ENCODE data around the gene NT5C1A. TPM values are rescaled to one million over a fixed set of nuclear protein-coding genes. Genes with fewer than 3 reads are reported as not detected.
A peak's percentile ranks its signal among the peaks of the same experiment; 100 is the strongest.

The NT5C1A gene
- total RNA-seq, 2 experiments from 2014 or later = not detected

DNA sequence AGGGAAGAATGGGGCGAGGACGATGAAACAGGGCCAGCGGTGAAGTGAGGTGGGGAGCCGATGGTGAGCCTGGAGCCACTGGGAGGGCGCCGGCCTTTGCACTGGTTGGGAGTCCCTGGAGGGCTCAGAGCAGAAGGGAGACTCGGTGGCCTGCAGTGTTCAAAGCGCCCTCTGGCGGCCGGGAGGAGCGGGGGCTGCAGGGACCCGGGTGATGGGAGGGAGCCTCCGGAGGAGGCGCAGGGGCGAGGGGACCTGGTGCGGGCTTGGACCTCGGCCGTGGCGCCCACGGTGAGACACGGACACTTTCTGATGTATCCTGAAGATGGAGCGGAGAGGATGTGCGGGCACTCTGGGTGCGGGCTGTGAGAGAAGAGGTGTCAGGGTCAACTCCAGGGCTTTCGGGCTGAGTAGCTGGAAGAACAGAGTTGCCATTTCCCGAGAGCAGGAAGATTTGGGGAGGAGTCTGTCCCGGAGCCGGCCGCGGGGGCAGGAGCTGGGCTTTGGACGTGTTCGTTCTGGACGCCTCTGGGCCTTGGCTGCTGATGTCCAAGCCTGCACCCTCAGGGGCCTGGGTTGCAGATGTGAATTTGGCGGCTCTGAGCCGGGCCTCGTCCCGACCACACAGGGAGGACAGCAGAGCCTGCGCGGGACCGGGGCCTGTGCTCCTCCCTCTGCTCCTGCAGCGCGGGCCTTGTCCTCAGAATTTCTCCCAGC is 62.1 kb downstream of the NT5C1A start:
- BruUV-seq (replicated peaks) = no TSS peak

More for the DNA sequence above, 62.1 kb downstream of the NT5C1A start:
- Histone ChIP-seq H3K36me3 (ENCODE audit: insufficient read depth, low read length) (no peaks in the 10 kb centered on the region), H3K9me2 (ENCODE audit: insufficient read depth, low read length) (no peaks in the 10 kb centered on the region), H3K4me2 (ENCODE audit: low read length) (no peak overlapping the region), H3K4me3 (ENCODE audit: low read depth, low read length, poor library complexity, severe bottlenecking) (no peak overlapping the region), H4K20me1 (ENCODE audit: insufficient read depth, low read length) (no peaks in the 10 kb centered on the region), H3K9me3 (ENCODE audit: low read length) (no peaks in the 10 kb centered on the region), H3K27ac (ENCODE audit: low read depth, low read length, poor library complexity, severe bottlenecking) (no peak overlapping the region), H3K4me1 (ENCODE audit: insufficient read depth, low read length, poor library complexity, severe bottlenecking) (peaks cover 3% of the 10 kb centered on the region), H3K79me2 (ENCODE audit: insufficient read depth, low read depth, low read length) (no peaks in the 10 kb centered on the region), H2AFZ (ENCODE audit: low read length) (no peak overlapping the region)
- TF ChIP-seq, protein P1, sequence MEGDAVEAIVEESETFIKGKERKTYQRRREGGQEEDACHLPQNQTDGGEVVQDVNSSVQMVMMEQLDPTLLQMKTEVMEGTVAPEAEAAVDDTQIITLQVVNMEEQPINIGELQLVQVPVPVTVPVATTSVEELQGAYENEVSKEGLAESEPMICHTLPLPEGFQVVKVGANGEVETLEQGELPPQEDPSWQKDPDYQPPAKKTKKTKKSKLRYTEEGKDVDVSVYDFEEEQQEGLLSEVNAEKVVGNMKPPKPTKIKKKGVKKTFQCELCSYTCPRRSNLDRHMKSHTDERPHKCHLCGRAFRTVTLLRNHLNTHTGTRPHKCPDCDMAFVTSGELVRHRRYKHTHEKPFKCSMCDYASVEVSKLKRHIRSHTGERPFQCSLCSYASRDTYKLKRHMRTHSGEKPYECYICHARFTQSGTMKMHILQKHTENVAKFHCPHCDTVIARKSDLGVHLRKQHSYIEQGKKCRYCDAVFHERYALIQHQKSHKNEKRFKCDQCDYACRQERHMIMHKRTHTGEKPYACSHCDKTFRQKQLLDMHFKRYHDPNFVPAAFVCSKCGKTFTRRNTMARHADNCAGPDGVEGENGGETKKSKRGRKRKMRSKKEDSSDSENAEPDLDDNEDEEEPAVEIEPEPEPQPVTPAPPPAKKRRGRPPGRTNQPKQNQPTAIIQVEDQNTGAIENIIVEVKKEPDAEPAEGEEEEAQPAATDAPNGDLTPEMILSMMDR (conservative IDR thresholded peaks at IDR 0.05; ENCODE audit: low read length) = peak; percentile 79
- TF ChIP-seq EZH2phosphoT487 (IDR thresholded peaks at IDR 0.05; ENCODE audit: borderline replicate concordance, low read depth, low read length) = no peak
- intact Hi-C loops (cut with micrococcal nuclease; ENCODE audit: unreplicated experiment) = loop anchor here (5.0 kb wide), 1 partner anchor 188 kb away; no protein-coding TSS in a partner anchor
- ChIA-PET CTCF (ENCODE audit: unreplicated experiment) (no interaction called here), POLR2A (no interaction called here)
- peak; percentile 58 for DNase-seq (ENCODE audit: low spot score)

Other genes with a start within 250 kb of the NT5C1A start
- 0.32 and 0.64 TPM in 2 replicates for gene BMP8A, start 180.5 kb downstream of the NT5C1A start, total RNA-seq (2014; rRNA removed; shearing (Covaris generic))
- gene BMP8A, start 180.5 kb downstream of the NT5C1A start, total RNA-seq (2022) = 0.44 TPM in 1 of 2 replicates, not detected in the other
- gene PABPC4, start 95.3 kb downstream of the NT5C1A start, total RNA-seq (2014; rRNA removed; shearing (Covaris generic)) = 132 and 166 TPM in 2 replicates
- gene PABPC4, start 95.3 kb downstream of the NT5C1A start, total RNA-seq (2022) = 292 and 315 TPM in 2 replicates
- gene HEYL, start 32.5 kb downstream of the NT5C1A start, total RNA-seq (2014; rRNA removed; shearing (Covaris generic)) = not detected in 2 replicates
- not detected in 2 replicates for gene HEYL, start 32.5 kb downstream of the NT5C1A start, total RNA-seq (2022)
- not detected in 2 replicates for gene HPCAL4, start 19.3 kb upstream of the NT5C1A start, total RNA-seq (2014; rRNA removed; shearing (Covaris generic))
- gene HPCAL4, start 19.3 kb upstream of the NT5C1A start, total RNA-seq (2022) = not detected in 2 replicates
- gene PPIE, start 66.8 kb upstream of the NT5C1A start, total RNA-seq (2014; rRNA removed; shearing (Covaris generic)) = 53.6 and 54.5 TPM in 2 replicates
- gene PPIE, start 66.8 kb upstream of the NT5C1A start, total RNA-seq (2022) = 64.8 and 71.9 TPM in 2 replicates
- gene OXCT2, start 99.2 kb upstream of the NT5C1A start, total RNA-seq (2014; rRNA removed; shearing (Covaris generic)) = 0.10 and 0.79 TPM in 2 replicates
- gene OXCT2, start 99.2 kb upstream of the NT5C1A start, total RNA-seq (2022) = 0.17 TPM in 1 of 2 replicates, not detected in the other
- gene BMP8B, start 116.8 kb upstream of the NT5C1A start, total RNA-seq (2014; rRNA removed; shearing (Covaris generic)) = 0.05 TPM in 1 of 2 replicates, not detected in the other
- 0.24 and 0.34 TPM in 2 replicates for gene BMP8B, start 116.8 kb upstream of the NT5C1A start, total RNA-seq (2022)
- gene TRIT1, start 211.4 kb upstream of the NT5C1A start, total RNA-seq (2014; rRNA removed; shearing (Covaris generic)) = 24.8 and 29.6 TPM in 2 replicates
- gene TRIT1, start 211.4 kb upstream of the NT5C1A start, total RNA-seq (2022) = 22.6 and 22.9 TPM in 2 replicates
- gene MYCL, start 229.8 kb upstream of the NT5C1A start, total RNA-seq (2014; rRNA removed; shearing (Covaris generic)) = 0.41 and 1.6 TPM in 2 replicates
- 1.0 and 1.3 TPM in 2 replicates for gene MYCL, start 229.8 kb upstream of the NT5C1A start, total RNA-seq (2022)

Measured in OCI-LY7 (cell line).